Hematopoietic multipotent progenitor cell treated with erythropoietin and hydrocortisone succinate and interleukin-3 and kit ligand, for 4 days (in vitro differentiated cells): ENCODE results near the gene TPD52L2.
A peak's percentile ranks its signal among the peaks of the same experiment; 100 is the strongest.

Experiments used
- DNase-seq: peaks from one replicate; pipeline ENCODE4 v3.0.0-alpha.2; 2015

The TPD52L2 gene

GRCh38 chr20:63882257-63883200, 17.5 kb downstream of the TPD52L2 start:
- no peak for DNase-seq

- DNase-seq, result no peak
Measured at GRCh38 chr20:63883201-63883593, 18.1 kb downstream of the TPD52L2 start.

- DNase-seq, result no peak
Measured at GRCh38 chr20:63884506-63885263, 19.6 kb downstream of the TPD52L2 start.

GRCh38 chr20:63885264-63886053, 20.4 kb downstream of the TPD52L2 start:
- no peak for DNase-seq

GRCh38 chr20:63886054-63886419, 21.0 kb downstream of the TPD52L2 start:
- no peak for DNase-seq

- DNase-seq, result no peak
Measured at GRCh38 chr20:63886921-63887320, 21.9 kb downstream of the TPD52L2 start.

GRCh38 chr20:63889241-63890200, 24.5 kb downstream of the TPD52L2 start:
- DNase-seq, result no peak

- DNase-seq, result no peak
Measured at GRCh38 chr20:63890201-63890576, 25.1 kb downstream of the TPD52L2 start.

GRCh38 chr20:63890616-63891015, 25.5 kb downstream of the TPD52L2 start:
- DNase-seq, result no peak

- peak; percentile 47 for DNase-seq
Measured at GRCh38 chr20:63891061-63892002, 26.3 kb downstream of the TPD52L2 start.

GRCh38 chr20:63892402-63892801, 27.3 kb downstream of the TPD52L2 start:
- DNase-seq, result no peak

GRCh38 chr20:63893999-63894357, 28.9 kb downstream of the TPD52L2 start:
- DNase-seq, result no peak

GRCh38 chr20:63894358-63895201, 29.5 kb downstream of the TPD52L2 start, which contains the start of gene DNAJC5:
DNAJC5 (plus strand) TSS chr20:63895126; CDS start chr20:63928346, 33,220 bp downstream.
- peak; percentile 98 for DNase-seq

- peak; percentile 23 for DNase-seq
Measured at GRCh38 chr20:63895202-63895951, 30.3 kb downstream of the TPD52L2 start.

GRCh38 chr20:63895952-63896263, 30.8 kb downstream of the TPD52L2 start:
- peak; percentile 46 for DNase-seq

GRCh38 chr20:63896264-63897105, 31.4 kb downstream of the TPD52L2 start:
- DNase-seq, result peak; percentile 82

- no peak for DNase-seq
Measured at GRCh38 chr20:63897978-63898561, 33.0 kb downstream of the TPD52L2 start.
